Activated CD4-positive, alpha-beta T cell treated with anti-CD3 and anti-CD28 coated beads for 36 hours (primary cell): ENCODE results near the gene NPM1. TPM values are rescaled to one million over a fixed set of nuclear protein-coding genes. Genes with fewer than 3 reads are reported as not detected.

ENCODE experiments used
- ATAC-seq: fragments of 200-7000 bp; cut with Tn5 transposase; one replicate; pipeline ENCODE4 v1.10.0; 2021; ENCODE audit warnings: mild to moderate bottlenecking, moderate library complexity
- CTCF ChIA-PET: fragments of 350-600 bp; sonication (Branson Sonifier 250); formaldehyde crosslinking; loops from one replicate; lab custom pipeline; 2021; ENCODE audit warnings: antibody characterized with exemption; lab: Charles Lee
- POLR2A ChIA-PET: fragments of 350-600 bp; sonication (Branson Sonifier 250); formaldehyde crosslinking; loops from one replicate; lab custom pipeline; 2021; ENCODE audit warnings: antibody characterized with exemption, inconsistent platforms; lab: Charles Lee
- DNase-seq: peaks from one replicate; pipeline ENCODE4 v3.0.0-alpha.2; 2020
- H3K27ac Mint-ChIP-seq: one replicate; pipeline ENCODE4 v1.8.0; 2021; ENCODE audit warnings: mixed read lengths
- H3K27me3 Mint-ChIP-seq: one replicate; pipeline ENCODE4 v1.8.0; 2021; ENCODE audit warnings: mixed read lengths
- H3K36me3 Mint-ChIP-seq: one replicate; pipeline ENCODE4 v1.8.0; 2021; ENCODE audit warnings: low read depth, mixed read lengths
- H3K4me1 Mint-ChIP-seq: one replicate; pipeline ENCODE4 v1.8.0; 2021; ENCODE audit warnings: mixed read lengths
- H3K4me3 Mint-ChIP-seq: one replicate; pipeline ENCODE4 v1.8.0; 2021; ENCODE audit warnings: mild to moderate bottlenecking, moderate library complexity, mixed read lengths
- H3K9me3 Mint-ChIP-seq: one replicate; pipeline ENCODE4 v1.8.0; 2021; ENCODE audit warnings: low read depth, mixed read lengths
- intact Hi-C, 2 experiments: fragments of 100-400 bp; cut with DNase I in 1 of 2; cut with micrococcal nuclease in 1 of 2; formaldehyde crosslinking; loops; one replicate each; pipeline versions ENCODE4 v1.14.2 to v1.15.1; 2022 to 2024; cut with DNase I, micrococcal nuclease
- total RNA-seq, 2 experiments: library from RNA; stranded (reverse); gene quantifications; one replicate each; pipeline ENCODE4 v1.2.3, GENCODE V29; 2021

Gene NPM1
- total RNA-seq, 2 experiments from 2014 or later, result 3,156 to 3,905 TPM

- H3K4me3 Mint-ChIP-seq, result no peak overlapping the region
- no peak overlapping the region for H3K27ac Mint-ChIP-seq
- ChIA-PET CTCF (no interaction called here), POLR2A (no interaction called here)
- no peaks in the 10 kb centered on the region for H3K9me3 Mint-ChIP-seq
- H3K27me3 Mint-ChIP-seq, result no peaks in the 10 kb centered on the region
- intact Hi-C loops, result no loop called here
- no peaks in the 10 kb centered on the region for H3K4me1 Mint-ChIP-seq
- no peak for ATAC-seq
- no peaks in the 10 kb centered on the region for H3K36me3 Mint-ChIP-seq
- DNase-seq, result no peak
Measured at GRCh38 chr5:171428809-171429542, 41.3 kb downstream of the NPM1 start.

- H3K9me3 Mint-ChIP-seq, result no peaks in the 10 kb centered on the region
- intact Hi-C loops, result no loop called here
- no peaks in the 10 kb centered on the region for H3K36me3 Mint-ChIP-seq
- POLR2A ChIA-PET, result no interaction called here
- H3K27ac Mint-ChIP-seq, result no peak overlapping the region
- H3K4me1 Mint-ChIP-seq, result no peaks in the 10 kb centered on the region
- H3K4me3 Mint-ChIP-seq, result no peak overlapping the region
- CTCF ChIA-PET, result interaction anchor here (0.6 kb wide), 1 partner anchor 35 kb away, joined by 3 read pairs; no protein-coding TSS in a partner anchor
- no peak for ATAC-seq
- H3K27me3 Mint-ChIP-seq, result no peaks in the 10 kb centered on the region
- DNase-seq, result no peak
Measured at GRCh38 chr5:171429543-171429910, 41.9 kb downstream of the NPM1 start.

DNA sequence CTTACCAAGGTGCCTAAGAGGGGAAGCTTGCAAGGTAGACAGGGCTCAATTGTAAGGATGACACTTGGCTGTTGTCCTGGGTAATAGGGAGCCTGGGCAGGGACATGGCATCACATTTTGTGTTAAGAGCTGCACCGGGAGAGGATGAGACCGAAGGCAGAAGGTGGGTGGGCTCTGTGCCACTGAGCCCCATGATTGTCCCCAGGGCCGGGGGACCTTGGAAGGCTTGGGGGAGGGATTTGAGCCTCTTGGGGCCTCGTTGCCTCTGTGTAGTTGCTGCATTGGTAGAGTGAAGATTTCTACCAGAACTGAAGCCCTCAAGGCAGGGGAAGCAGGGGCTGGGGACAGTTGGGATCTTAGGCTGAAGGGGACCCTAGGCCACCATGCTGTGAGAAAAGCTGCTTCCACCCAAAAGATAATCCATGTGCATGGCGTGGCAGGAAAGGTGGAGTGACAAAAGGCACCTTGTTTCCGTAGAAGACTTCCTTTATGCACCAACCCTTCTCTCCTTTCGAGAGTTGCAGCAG is 43.7 kb downstream of the NPM1 start:
- intact Hi-C loops, result no loop called here

DNA sequence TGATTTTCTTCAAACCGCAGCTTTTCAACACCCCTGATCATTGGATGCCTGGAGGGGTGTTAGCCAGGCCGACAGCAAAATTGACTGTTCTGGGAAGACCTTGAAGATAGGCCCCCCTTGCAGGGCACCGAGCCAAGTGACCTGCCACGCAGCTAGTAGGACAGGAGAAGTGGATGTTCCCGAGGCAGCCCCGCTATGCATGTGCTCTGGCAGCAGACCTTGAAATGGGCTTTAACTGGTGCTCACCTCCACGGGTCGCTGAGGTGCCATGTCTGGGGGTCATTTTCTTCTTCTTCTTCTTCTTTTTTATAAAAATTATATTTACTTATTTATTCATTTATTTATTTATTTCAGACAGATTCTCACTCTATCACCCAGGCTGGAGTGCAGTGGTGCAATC is 44.4 kb downstream of the NPM1 start:
- CTCF ChIA-PET, result no interaction called here
- H3K4me1 Mint-ChIP-seq, result no peaks in the 10 kb centered on the region
- no peaks in the 10 kb centered on the region for H3K9me3 Mint-ChIP-seq
- H3K36me3 Mint-ChIP-seq, result no peaks in the 10 kb centered on the region
- DNase-seq, result no peak
- no peak for ATAC-seq
- intact Hi-C loops, result no loop called here
- POLR2A ChIA-PET, result interaction anchor here (1.0 kb wide), 1 partner anchor 10 kb away, joined by 3 read pairs; no protein-coding TSS in a partner anchor
- H3K27me3 Mint-ChIP-seq, result no peaks in the 10 kb centered on the region
- no peak overlapping the region for H3K27ac Mint-ChIP-seq
- H3K4me3 Mint-ChIP-seq, result no peak overlapping the region

More for the DNA sequence above, 43.7 kb downstream of the NPM1 start:
- H3K36me3 Mint-ChIP-seq, result no peaks in the 10 kb centered on the region
- no peak overlapping the region for H3K27ac Mint-ChIP-seq
- ChIA-PET POLR2A (interaction anchor here (1.0 kb wide), 1 partner anchor 9 kb away, joined by 3 read pairs; no protein-coding TSS in a partner anchor), CTCF (interaction anchor here (0.6 kb wide), 1 partner anchor 419 kb away, joined by 3 read pairs; no protein-coding TSS in a partner anchor)
- no peaks in the 10 kb centered on the region for H3K4me1 Mint-ChIP-seq
- no peaks in the 10 kb centered on the region for H3K27me3 Mint-ChIP-seq
- no peaks in the 10 kb centered on the region for H3K9me3 Mint-ChIP-seq
- no peak overlapping the region for H3K4me3 Mint-ChIP-seq
- no peak for DNase-seq
- ATAC-seq, result no peak

GRCh38 chr5:171432583-171433351 is 45.1 kb downstream of the NPM1 start:
- DNase-seq (no peak), ATAC-seq (no peak)
- no peaks in the 10 kb centered on the region for H3K27me3 Mint-ChIP-seq
- intact Hi-C loops, result no loop called here
- ChIA-PET POLR2A (no interaction called here), CTCF (no interaction called here)
- no peak overlapping the region for H3K27ac Mint-ChIP-seq
- H3K4me1 Mint-ChIP-seq, result no peaks in the 10 kb centered on the region
- H3K4me3 Mint-ChIP-seq, result no peak overlapping the region
- H3K9me3 Mint-ChIP-seq, result no peaks in the 10 kb centered on the region
- H3K36me3 Mint-ChIP-seq, result no peaks in the 10 kb centered on the region

GRCh38 chr5:171433352-171433698 is 45.7 kb downstream of the NPM1 start:
- ATAC-seq (no peak), DNase-seq (no peak)
- intact Hi-C loops, result no loop called here
- Mint-ChIP-seq H3K27ac (no peak overlapping the region), H3K9me3 (no peaks in the 10 kb centered on the region), H3K4me1 (no peaks in the 10 kb centered on the region), H3K27me3 (no peaks in the 10 kb centered on the region), H3K4me3 (no peak overlapping the region), H3K36me3 (no peaks in the 10 kb centered on the region)
- ChIA-PET POLR2A (no interaction called here), CTCF (no interaction called here)

- ATAC-seq, result no peak
- Mint-ChIP-seq H3K27me3 (no peaks in the 10 kb centered on the region), H3K4me3 (no peak overlapping the region), H3K4me1 (no peaks in the 10 kb centered on the region), H3K36me3 (no peaks in the 10 kb centered on the region), H3K9me3 (no peaks in the 10 kb centered on the region), H3K27ac (no peak overlapping the region)
- ChIA-PET CTCF (interaction anchor here (0.6 to 1.5 kb wide), 2 partner anchors 15 to 168 kb away, joined by 3 to 6 read pairs; partner anchors contain the start of gene FGF18), POLR2A (no interaction called here)
- intact Hi-C loops, result no loop called here
- no peak for DNase-seq
Measured at GRCh38 chr5:171433982-171434676, 46.5 kb downstream of the NPM1 start.

- no peak overlapping the region for H3K27ac Mint-ChIP-seq
- no peaks in the 10 kb centered on the region for H3K4me1 Mint-ChIP-seq
- no peaks in the 10 kb centered on the region for H3K27me3 Mint-ChIP-seq
- H3K9me3 Mint-ChIP-seq, result no peaks in the 10 kb centered on the region
- H3K36me3 Mint-ChIP-seq, result no peaks in the 10 kb centered on the region
- CTCF ChIA-PET, result interaction anchor here (0.6 to 1.5 kb wide), 3 partner anchors 16 to 169 kb away, joined by 3 to 6 read pairs (median 3); partner anchors contain the start of gene FGF18
- no peak for DNase-seq
- ATAC-seq, result no peak
- intact Hi-C loops, result no loop called here
- POLR2A ChIA-PET, result no interaction called here
- no peak overlapping the region for H3K4me3 Mint-ChIP-seq
Measured at GRCh38 chr5:171434874-171435273, 47.2 kb downstream of the NPM1 start.

DNA sequence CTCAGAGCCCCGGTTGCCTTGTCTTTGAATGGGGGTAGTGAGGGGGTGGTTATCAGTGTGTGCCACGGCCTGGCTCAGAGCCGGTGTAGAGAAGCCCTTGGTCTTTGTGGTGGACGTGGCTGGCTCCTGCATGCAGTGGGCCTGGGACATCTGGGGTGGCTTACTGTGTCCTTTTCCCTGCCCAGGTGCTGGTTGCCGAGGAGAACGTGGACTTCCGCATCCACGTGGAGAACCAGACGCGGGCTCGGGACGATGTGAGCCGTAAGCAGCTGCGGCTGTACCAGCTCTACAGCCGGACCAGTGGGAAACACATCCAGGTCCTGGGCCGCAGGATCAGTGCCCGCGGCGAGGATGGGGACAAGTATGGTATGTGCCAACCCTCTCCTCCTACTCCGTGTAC is 48.3 kb downstream of the NPM1 start:
- no peak for DNase-seq
- Mint-ChIP-seq H3K36me3 (no peaks in the 10 kb centered on the region), H3K4me1 (no peaks in the 10 kb centered on the region), H3K9me3 (no peaks in the 10 kb centered on the region), H3K4me3 (no peak overlapping the region), H3K27me3 (no peaks in the 10 kb centered on the region), H3K27ac (no peak overlapping the region)
- ChIA-PET POLR2A (no interaction called here), CTCF (interaction anchor here (0.6 to 1.0 kb wide), 3 partner anchors 18 to 372 kb away, joined by 3 read pairs; no protein-coding TSS in a partner anchor)
- intact Hi-C loops, result no loop called here
- no peak for ATAC-seq

GRCh38 chr5:171436804-171437285 is 49.2 kb downstream of the NPM1 start:
- Mint-ChIP-seq H3K27me3 (no peaks in the 10 kb centered on the region), H3K4me1 (no peaks in the 10 kb centered on the region), H3K4me3 (no peak overlapping the region), H3K36me3 (no peaks in the 10 kb centered on the region), H3K27ac (no peak overlapping the region), H3K9me3 (no peaks in the 10 kb centered on the region)
- no peak for ATAC-seq
- CTCF ChIA-PET, result no interaction called here
- POLR2A ChIA-PET, result no interaction called here
- DNase-seq, result no peak
- intact Hi-C loops, result no loop called here

DNA sequence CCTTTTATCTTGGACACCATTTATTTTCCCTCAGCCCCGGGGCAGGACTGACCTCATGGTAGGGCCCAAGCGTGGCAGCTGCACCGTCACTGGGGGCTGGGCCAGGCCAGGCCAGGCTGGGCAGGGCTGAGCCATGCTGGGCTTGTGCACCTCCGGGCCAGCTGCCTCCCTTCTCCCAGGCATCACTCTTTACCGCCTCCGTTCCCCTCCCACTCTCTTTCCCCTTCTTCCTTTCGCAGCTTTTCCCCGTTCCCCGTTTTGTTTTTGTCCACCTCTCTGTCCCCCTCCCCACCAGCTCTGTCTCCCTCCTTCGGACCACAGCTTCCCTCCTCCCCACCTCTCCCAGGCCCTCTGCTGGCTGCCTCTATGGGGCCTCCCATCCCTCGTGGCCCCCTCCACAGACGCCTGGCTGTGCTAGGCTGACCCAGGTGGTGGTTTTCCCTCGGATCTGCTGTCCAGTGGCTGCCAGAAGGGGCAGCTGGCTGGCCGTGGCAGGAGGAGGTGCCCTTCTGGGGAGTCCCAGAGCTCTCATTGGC is 49.7 kb downstream of the NPM1 start:
- Mint-ChIP-seq H3K27ac (no peak overlapping the region), H3K4me3 (no peak overlapping the region), H3K27me3 (no peaks in the 10 kb centered on the region), H3K36me3 (no peaks in the 10 kb centered on the region), H3K4me1 (no peaks in the 10 kb centered on the region), H3K9me3 (no peaks in the 10 kb centered on the region)
- ATAC-seq, result no peak
- ChIA-PET POLR2A (no interaction called here), CTCF (interaction anchor here (0.6 kb wide), 1 partner anchor 178 kb away, joined by 3 read pairs; no protein-coding TSS in a partner anchor)
- DNase-seq, result no peak
- intact Hi-C loops, result no loop called here
